OCI-LY3 (cell line): ENCODE measurements around the gene TRABD.

ENCODE experiments used
- H2AFZ ChIP-seq: fragments of 200-600, 300-600 bp; shearing (Covaris generic); 2 replicates; pipeline ENCODE4 v1.6.0; 2014; ENCODE audit warnings: antibody characterized with exemption, low read depth, low read length
- H3K27ac ChIP-seq: fragments of 200-600, 300-600 bp; sonication (generic); 2 replicates; pipeline ENCODE4 v1.5.1; 2014; ENCODE audit warnings: mild to moderate bottlenecking, low read length, moderate library complexity, mixed read lengths
- H3K27me3 ChIP-seq: fragments of 200-600, 300-600 bp; sonication (generic); 2 replicates; pipeline ENCODE4 v1.6.1; 2014; ENCODE audit warnings: low read depth, low read length, mixed read lengths
- H3K36me3 ChIP-seq: fragments of 200-600, 300-600 bp; sonication (generic); replicated peaks from 2 replicates; pipeline ENCODE3; 2014; ENCODE audit warnings: low read depth, low read length, mixed read lengths
- H3K4me1 ChIP-seq: fragments of 300-600, 200-600 bp; sonication (generic); 2 replicates; pipeline ENCODE4 v1.6.1; 2014; ENCODE audit warnings: low read length, mixed read lengths
- H3K4me2 ChIP-seq: fragments of 200-600, 300-600 bp; sonication (generic); 2 replicates; pipeline ENCODE4 v1.6.1; 2014; ENCODE audit warnings: low read length, mixed read lengths
- H3K4me3 ChIP-seq: fragments of 300-600, 200-600 bp; sonication (generic); 2 replicates; pipeline ENCODE4 v1.5.1; 2014; ENCODE audit warnings: antibody characterized with exemption, mild to moderate bottlenecking, low read length, moderate library complexity
- H3K79me2 ChIP-seq: fragments of 300-600, 200-600 bp; shearing (Covaris generic); 2 replicates; pipeline ENCODE4 v1.6.1; 2014; ENCODE audit warnings: mild to moderate bottlenecking, low read length, mixed read lengths
- H3K9ac ChIP-seq: fragments of 300-600, 200-600 bp; shearing (Covaris generic); 2 replicates; pipeline ENCODE4 v1.6.0; 2014; ENCODE audit warnings: mild to moderate bottlenecking, low read length, moderate library complexity
- H3K9me3 ChIP-seq: fragments of 200-600, 300-600 bp; shearing (Covaris generic); 2 replicates; pipeline ENCODE4 v1.6.1; 2014; ENCODE audit warnings: low read length, mixed read lengths; ENCODE audit not compliant: insufficient read depth
- H4K20me1 ChIP-seq: fragments of 200-600, 300-600 bp; sonication (generic); 2 replicates; pipeline ENCODE4 v1.6.1; 2016; ENCODE audit warnings: low read length, mixed read lengths; ENCODE audit not compliant: insufficient read depth
- EZH2phosphoT487 ChIP-seq: fragments of 200-600 bp; shearing (Covaris generic); IDR thresholded peaks from 2 replicates; pipeline ENCODE4 v1.6.1; 2018; ENCODE audit warnings: antibody characterized with exemption, mixed run types, low read depth
- TF ChIP-seq, protein P1 (sequence below): fragments of 200-600, 300-600 bp; sonication (generic); IDR thresholded peaks from 2 replicates; pipeline ENCODE4 v1.5.1; 2014; ENCODE audit warnings: antibody characterized with exemption, low read length, low read depth

Gene TRABD

DNA sequence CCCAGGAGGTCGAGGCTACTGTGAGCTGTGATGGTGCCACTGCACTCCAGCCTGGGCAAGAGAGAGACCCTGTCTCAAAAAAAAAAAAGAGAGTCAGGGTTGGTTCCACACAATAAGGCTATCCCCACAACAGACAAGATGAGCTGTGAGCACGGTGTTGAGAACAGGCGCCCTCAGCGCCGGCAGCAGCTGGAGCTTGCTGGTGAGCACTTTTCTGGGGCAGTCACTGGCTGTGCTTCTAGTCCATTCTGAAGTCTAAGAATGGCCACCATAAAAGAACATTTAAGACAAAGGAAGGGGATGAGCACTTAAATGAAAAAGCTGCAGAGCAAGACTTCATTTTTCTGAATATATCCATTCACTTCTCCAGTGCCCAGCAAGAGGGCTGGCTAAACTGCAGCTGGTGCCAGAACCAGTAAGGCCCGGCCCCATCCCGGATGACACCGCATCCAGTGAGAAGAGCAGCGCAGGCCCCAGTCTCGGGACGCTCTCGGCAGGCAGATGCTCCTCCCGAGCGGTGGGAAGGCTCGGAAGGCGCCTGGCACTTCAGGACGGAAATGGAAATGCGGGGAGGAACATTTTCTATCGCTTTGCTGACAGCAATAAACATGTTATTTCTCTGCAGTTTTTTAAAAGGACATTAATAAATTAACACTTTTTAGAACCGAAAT is 46.9 kb downstream of the TRABD start:
- TF ChIP-seq EZH2phosphoT487, result no peak
- TF ChIP-seq, protein P1, sequence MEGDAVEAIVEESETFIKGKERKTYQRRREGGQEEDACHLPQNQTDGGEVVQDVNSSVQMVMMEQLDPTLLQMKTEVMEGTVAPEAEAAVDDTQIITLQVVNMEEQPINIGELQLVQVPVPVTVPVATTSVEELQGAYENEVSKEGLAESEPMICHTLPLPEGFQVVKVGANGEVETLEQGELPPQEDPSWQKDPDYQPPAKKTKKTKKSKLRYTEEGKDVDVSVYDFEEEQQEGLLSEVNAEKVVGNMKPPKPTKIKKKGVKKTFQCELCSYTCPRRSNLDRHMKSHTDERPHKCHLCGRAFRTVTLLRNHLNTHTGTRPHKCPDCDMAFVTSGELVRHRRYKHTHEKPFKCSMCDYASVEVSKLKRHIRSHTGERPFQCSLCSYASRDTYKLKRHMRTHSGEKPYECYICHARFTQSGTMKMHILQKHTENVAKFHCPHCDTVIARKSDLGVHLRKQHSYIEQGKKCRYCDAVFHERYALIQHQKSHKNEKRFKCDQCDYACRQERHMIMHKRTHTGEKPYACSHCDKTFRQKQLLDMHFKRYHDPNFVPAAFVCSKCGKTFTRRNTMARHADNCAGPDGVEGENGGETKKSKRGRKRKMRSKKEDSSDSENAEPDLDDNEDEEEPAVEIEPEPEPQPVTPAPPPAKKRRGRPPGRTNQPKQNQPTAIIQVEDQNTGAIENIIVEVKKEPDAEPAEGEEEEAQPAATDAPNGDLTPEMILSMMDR, result no peak
- Histone ChIP-seq H2AFZ (no peak overlapping the region), H3K4me1 (no peaks in the 10 kb centered on the region), H3K79me2 (peaks cover 26% of the 10 kb centered on the region), H3K9ac (no peak overlapping the region), H3K36me3 (peaks cover 4% of the 10 kb centered on the region), H3K4me2 (no peak overlapping the region), H3K4me3 (no peak overlapping the region), H3K27me3 (no peaks in the 10 kb centered on the region), H4K20me1 (no peaks in the 10 kb centered on the region), H3K27ac (no peak overlapping the region), H3K9me3 (no peaks in the 10 kb centered on the region)

DNA sequence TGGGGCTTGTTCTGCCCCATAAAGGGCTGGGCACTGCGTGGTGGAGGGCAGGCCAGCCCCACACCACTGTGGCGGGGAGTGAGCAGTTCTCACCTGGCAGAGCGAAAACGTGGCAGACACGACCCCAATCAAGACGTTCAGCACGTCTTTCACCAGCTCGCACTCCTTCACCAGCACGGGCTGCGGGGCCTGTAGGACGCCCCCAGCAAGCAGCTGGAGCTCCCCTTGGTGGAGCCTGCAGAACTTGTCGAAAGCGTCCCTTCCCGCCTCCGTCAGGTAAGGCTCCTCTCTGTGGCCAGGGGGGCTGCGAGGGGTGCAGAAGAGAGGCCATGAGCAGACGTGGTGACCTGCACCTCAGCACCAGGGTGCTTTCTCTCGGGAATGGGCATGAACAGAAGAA is 47.5 kb downstream of the TRABD start:
- no peak for TF ChIP-seq EZH2phosphoT487
- TF ChIP-seq, protein P1, result no peak

DNA sequence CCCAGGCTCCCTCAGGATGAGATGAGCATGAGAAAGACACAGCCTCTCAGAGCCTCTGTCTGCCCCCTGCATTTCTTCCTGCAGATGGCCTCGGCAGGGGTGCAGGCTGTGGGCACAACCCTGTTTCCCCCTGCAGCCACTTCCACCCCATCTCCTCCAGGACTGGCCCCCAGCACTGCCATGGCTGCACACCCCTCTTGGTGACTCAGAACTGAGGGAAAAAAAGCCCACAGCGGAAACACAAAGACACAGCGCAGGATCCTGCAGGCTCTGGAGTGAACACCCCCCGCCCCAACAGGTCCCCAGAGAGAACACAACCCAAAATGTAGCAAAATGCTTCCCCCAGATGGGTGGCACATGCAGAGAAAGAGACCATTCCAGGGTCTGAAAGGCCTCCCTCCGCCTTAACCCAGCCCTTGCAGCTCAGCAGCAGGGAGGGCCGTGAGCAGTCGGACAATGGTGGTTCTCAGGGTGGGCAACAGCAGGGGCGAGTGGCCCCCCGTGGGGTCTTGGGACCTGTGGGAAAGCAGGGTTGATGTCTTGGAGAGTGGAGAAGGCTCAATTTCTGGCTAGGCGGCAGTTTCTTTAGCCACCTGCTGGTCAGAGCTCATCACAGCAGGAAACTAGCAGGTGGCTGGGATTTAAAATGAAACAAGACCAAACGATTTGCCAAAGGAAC is 51.2 kb downstream of the TRABD start:
- H3K4me2 ChIP-seq, result no peak overlapping the region
- no peaks in the 10 kb centered on the region for H3K9me3 ChIP-seq
- no peak overlapping the region for H3K27ac ChIP-seq
- no peaks in the 10 kb centered on the region for H3K4me1 ChIP-seq
- TF ChIP-seq EZH2phosphoT487, result no peak
- TF ChIP-seq, protein P1, result peak; percentile 39
- H3K9ac ChIP-seq, result no peak overlapping the region
- no peak overlapping the region for H3K4me3 ChIP-seq
- H3K27me3 ChIP-seq, result no peaks in the 10 kb centered on the region
- H4K20me1 ChIP-seq, result no peaks in the 10 kb centered on the region
- H3K79me2 ChIP-seq, result peaks cover 46% of the 10 kb centered on the region
- peaks cover 4% of the 10 kb centered on the region for H3K36me3 ChIP-seq
- H2AFZ ChIP-seq, result no peak overlapping the region

More for the DNA sequence above, 47.5 kb downstream of the TRABD start:
- Histone ChIP-seq H3K4me2 (no peak overlapping the region), H3K4me1 (no peaks in the 10 kb centered on the region), H3K36me3 (peaks cover 4% of the 10 kb centered on the region), H3K9me3 (no peaks in the 10 kb centered on the region), H3K9ac (no peak overlapping the region), H3K27ac (no peak overlapping the region), H3K4me3 (no peak overlapping the region), H2AFZ (no peak overlapping the region), H3K79me2 (peaks cover 26% of the 10 kb centered on the region), H4K20me1 (no peaks in the 10 kb centered on the region), H3K27me3 (no peaks in the 10 kb centered on the region)

DNA sequence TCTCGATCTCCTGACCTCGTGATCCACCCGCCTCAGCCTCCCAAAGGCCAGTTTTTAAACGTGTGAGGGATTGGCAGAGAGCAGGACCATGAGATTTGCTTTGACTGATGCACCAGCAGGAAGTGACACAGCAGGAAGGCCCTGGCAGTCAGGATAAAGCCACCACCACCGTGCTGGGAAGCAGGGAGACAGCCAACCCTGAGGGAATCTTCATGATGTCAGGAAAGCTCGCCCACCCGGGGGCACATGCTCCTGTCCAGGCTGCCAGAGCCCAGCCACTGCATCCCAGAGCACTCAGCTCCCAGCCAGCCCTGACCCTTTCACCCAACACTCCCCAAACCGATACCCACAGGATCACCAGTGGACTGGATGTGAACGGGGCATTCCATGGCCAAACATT is 53.0 kb downstream of the TRABD start:
- no peak overlapping the region for H3K27ac ChIP-seq
- no peaks in the 10 kb centered on the region for H3K27me3 ChIP-seq
- H3K9me3 ChIP-seq, result no peaks in the 10 kb centered on the region
- peaks cover 65% of the 10 kb centered on the region for H3K79me2 ChIP-seq
- no peak overlapping the region for H3K4me2 ChIP-seq
- peaks cover 5% of the 10 kb centered on the region for H3K4me1 ChIP-seq
- peaks cover 6% of the 10 kb centered on the region for H3K36me3 ChIP-seq
- H2AFZ ChIP-seq, result no peak overlapping the region
- no peaks in the 10 kb centered on the region for H4K20me1 ChIP-seq
- no peak overlapping the region for H3K9ac ChIP-seq
- H3K4me3 ChIP-seq, result no peak overlapping the region
- TF ChIP-seq, protein P1, result no peak
- TF ChIP-seq EZH2phosphoT487, result no peak
